ENCODE measurements around the gene FUT8.

The FUT8 gene

DNA sequence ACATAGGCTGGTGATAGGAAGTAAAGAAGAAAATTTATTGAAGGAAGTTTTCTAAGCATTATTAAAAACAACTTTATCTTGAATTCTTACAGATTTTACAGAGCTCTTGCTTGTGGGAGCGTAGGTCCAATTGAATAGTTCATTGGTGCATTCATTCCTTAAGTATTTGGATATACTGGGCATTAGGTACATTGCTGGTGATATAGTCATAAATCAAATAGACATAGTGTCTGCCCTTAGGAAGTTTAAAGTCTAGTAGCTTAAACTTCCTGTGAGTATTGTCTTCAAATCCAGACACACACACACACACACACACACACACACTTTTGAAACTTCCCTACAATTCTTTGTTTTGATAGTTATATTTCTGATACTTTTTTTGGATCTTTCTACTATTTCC lies 226.7 kb downstream of the FUT8 start:
- H4K20me1 ChIP-seq (ENCODE audit: insufficient read depth, low read length, poor library complexity, severe bottlenecking): no peaks in the 10 kb centered on the region
- H3K4me1 ChIP-seq (ENCODE audit: insufficient read depth, low read length, poor library complexity, severe bottlenecking): peaks cover 31% of the 10 kb centered on the region
- H3K27me3 ChIP-seq (ENCODE audit: insufficient read depth, low read length, poor library complexity, severe bottlenecking): no peaks in the 10 kb centered on the region
- H3K4me2 ChIP-seq (ENCODE audit: low read depth, low read length, poor library complexity, severe bottlenecking): no peak overlapping the region
- H3K9me3 ChIP-seq (ENCODE audit: insufficient read depth, low read depth, low read length): no peaks in the 10 kb centered on the region
- no peak overlapping the region for H3K4me3 ChIP-seq (ENCODE audit: low read length, poor library complexity, severe bottlenecking)
- peaks cover 13% of the 10 kb centered on the region; the same call in 1 of the 2 replicates for H3K79me2 ChIP-seq (ENCODE audit: insufficient read depth, low read length)
- H2AFZ ChIP-seq (ENCODE audit: low read length): no peak overlapping the region
- TF ChIP-seq, protein P1, sequence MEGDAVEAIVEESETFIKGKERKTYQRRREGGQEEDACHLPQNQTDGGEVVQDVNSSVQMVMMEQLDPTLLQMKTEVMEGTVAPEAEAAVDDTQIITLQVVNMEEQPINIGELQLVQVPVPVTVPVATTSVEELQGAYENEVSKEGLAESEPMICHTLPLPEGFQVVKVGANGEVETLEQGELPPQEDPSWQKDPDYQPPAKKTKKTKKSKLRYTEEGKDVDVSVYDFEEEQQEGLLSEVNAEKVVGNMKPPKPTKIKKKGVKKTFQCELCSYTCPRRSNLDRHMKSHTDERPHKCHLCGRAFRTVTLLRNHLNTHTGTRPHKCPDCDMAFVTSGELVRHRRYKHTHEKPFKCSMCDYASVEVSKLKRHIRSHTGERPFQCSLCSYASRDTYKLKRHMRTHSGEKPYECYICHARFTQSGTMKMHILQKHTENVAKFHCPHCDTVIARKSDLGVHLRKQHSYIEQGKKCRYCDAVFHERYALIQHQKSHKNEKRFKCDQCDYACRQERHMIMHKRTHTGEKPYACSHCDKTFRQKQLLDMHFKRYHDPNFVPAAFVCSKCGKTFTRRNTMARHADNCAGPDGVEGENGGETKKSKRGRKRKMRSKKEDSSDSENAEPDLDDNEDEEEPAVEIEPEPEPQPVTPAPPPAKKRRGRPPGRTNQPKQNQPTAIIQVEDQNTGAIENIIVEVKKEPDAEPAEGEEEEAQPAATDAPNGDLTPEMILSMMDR (conservative IDR thresholded peaks at IDR 0.05; ENCODE audit: low read length): no peak
- no peak for TF ChIP-seq EZH2phosphoT487 (IDR thresholded peaks at IDR 0.05; ENCODE audit: borderline replicate concordance)
- no peak overlapping the region for H3K9ac ChIP-seq (ENCODE audit: low read depth, low read length, poor library complexity, severe bottlenecking)
- H3K9me2 ChIP-seq (replicated peaks; ENCODE audit: low read depth, low read length): no peaks in the 10 kb centered on the region
- peaks cover 3% of the 10 kb centered on the region; the same call in 1 of the 2 replicates for H3K36me3 ChIP-seq (ENCODE audit: insufficient read depth, low read length)
- no peaks in the 10 kb centered on the region for H3F3A ChIP-seq (ENCODE audit: low read depth)

DNA sequence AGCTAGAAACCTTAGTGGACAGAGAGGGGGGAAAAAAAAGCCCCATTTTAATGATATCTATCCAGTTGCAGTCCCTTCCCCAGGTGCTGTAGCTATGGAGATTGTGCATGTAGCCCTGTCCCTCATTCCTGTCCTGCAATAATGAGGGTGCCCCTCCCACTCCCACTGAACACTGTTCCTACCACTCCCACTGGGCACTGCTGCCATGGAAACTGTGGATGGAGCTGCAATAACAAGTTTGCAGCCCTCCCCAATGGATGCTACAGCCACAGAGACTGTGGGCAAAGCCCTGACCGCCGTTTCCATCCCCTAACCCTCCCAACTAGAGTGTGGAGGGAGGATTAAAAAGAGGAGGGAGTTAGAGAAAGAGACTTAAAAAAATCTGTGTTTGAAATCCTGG lies 238.3 kb downstream of the FUT8 start:
- no peaks in the 10 kb centered on the region for H4K20me1 ChIP-seq (ENCODE audit: insufficient read depth, low read length, poor library complexity, severe bottlenecking)

DNA sequence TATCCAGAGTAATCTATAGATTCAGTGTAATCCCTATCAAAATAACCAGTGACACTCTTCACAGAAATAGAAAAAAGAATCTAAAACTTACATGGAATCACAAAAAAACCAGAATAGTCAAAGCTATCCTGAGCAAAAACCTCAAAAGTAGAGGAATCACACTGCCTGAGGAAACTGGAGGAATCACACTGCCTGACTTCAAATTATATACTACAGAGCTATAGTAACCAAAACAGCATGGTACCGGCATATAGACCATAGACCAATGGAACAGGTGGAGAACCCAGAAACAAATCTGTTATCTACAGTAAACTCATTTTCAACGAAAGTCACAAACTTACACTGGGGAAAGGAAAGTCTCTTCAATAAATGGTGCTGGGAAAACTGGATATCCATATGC lies 244.0 kb downstream of the FUT8 start:
- Histone ChIP-seq H3K36me3 (ENCODE audit: insufficient read depth, low read length) (0 out of 2 replicates have a peak, but pooled peaks cover 5% of the 10 kb centered on the region), H3K4me1 (ENCODE audit: insufficient read depth, low read length, poor library complexity, severe bottlenecking) (no peaks in the 10 kb centered on the region), H3K79me2 (ENCODE audit: insufficient read depth, low read length) (no peaks in the 10 kb centered on the region), H3F3A (ENCODE audit: low read depth) (no peaks in the 10 kb centered on the region), H3K9me2 (replicated peaks; ENCODE audit: low read depth, low read length) (no peaks in the 10 kb centered on the region), H2AFZ (ENCODE audit: low read length) (no peak overlapping the region), H3K27me3 (ENCODE audit: insufficient read depth, low read length, poor library complexity, severe bottlenecking) (no peaks in the 10 kb centered on the region), H4K20me1 (ENCODE audit: insufficient read depth, low read length, poor library complexity, severe bottlenecking) (no peaks in the 10 kb centered on the region), H3K9ac (ENCODE audit: low read depth, low read length, poor library complexity, severe bottlenecking) (no peak overlapping the region), H3K9me3 (ENCODE audit: insufficient read depth, low read depth, low read length) (0 out of 2 replicates have a peak, but pooled peaks cover 5% of the 10 kb centered on the region), H3K4me3 (ENCODE audit: low read length, poor library complexity, severe bottlenecking) (no peak overlapping the region), H3K4me2 (ENCODE audit: low read depth, low read length, poor library complexity, severe bottlenecking) (no peak overlapping the region)
- TF ChIP-seq EZH2phosphoT487 (IDR thresholded peaks at IDR 0.05; ENCODE audit: borderline replicate concordance): no peak
- TF ChIP-seq, protein P1 (conservative IDR thresholded peaks at IDR 0.05; ENCODE audit: low read length): no peak

More for the DNA sequence above, 238.3 kb downstream of the FUT8 start:
- H3K27me3 ChIP-seq (ENCODE audit: insufficient read depth, low read length, poor library complexity, severe bottlenecking): no peaks in the 10 kb centered on the region
- no peak overlapping the region for H3K4me2 ChIP-seq (ENCODE audit: low read depth, low read length, poor library complexity, severe bottlenecking)
- H3K36me3 ChIP-seq (ENCODE audit: insufficient read depth, low read length): 0 out of 2 replicates have a peak, but pooled peaks cover 5% of the 10 kb centered on the region
- no peak overlapping the region for H3K9ac ChIP-seq (ENCODE audit: low read depth, low read length, poor library complexity, severe bottlenecking)
- H3K9me3 ChIP-seq (ENCODE audit: insufficient read depth, low read depth, low read length): no peaks in the 10 kb centered on the region
- no peak overlapping the region for H2AFZ ChIP-seq (ENCODE audit: low read length)
- H3F3A ChIP-seq (ENCODE audit: low read depth): no peaks in the 10 kb centered on the region
- no peak for TF ChIP-seq EZH2phosphoT487 (IDR thresholded peaks at IDR 0.05; ENCODE audit: borderline replicate concordance)
- TF ChIP-seq, protein P1 (conservative IDR thresholded peaks at IDR 0.05; ENCODE audit: low read length): no peak
- H3K4me1 ChIP-seq (ENCODE audit: insufficient read depth, low read length, poor library complexity, severe bottlenecking): no peaks in the 10 kb centered on the region
- no peaks in the 10 kb centered on the region for H3K79me2 ChIP-seq (ENCODE audit: insufficient read depth, low read length)
- H3K9me2 ChIP-seq (replicated peaks; ENCODE audit: low read depth, low read length): no peaks in the 10 kb centered on the region
- H3K4me3 ChIP-seq (ENCODE audit: low read length, poor library complexity, severe bottlenecking): no peak overlapping the region

All from Loucy (cell line).